HEK293 (cell line): ENCODE data around the gene ATP11C.
A peak's percentile ranks its signal among the peaks of the same experiment; 100 is the strongest.

Source experiments
- CTCF ChIA-PET: fragments of 350-600 bp; formaldehyde crosslinking; extraction: SDS; loops from one replicate; lab custom pipeline; 2021; ENCODE audit warnings: antibody characterized with exemption; lab: Yijun Ruan, JAX
- POLR2A ChIA-PET: fragments of 300-600 bp; formaldehyde crosslinking; extraction: SDS; loops from one replicate; lab custom pipeline; 2020; ENCODE audit warnings: antibody characterized with exemption, inconsistent platforms; lab: Yijun Ruan, JAX
- H3K27ac ChIP-seq: fragments of 200-500 bp; sonication (Bioruptor generic); 2 replicates; pipeline ENCODE4 v1.5.1; 2014; ENCODE audit warnings: low read depth, low read length, control low read depth, inconsistent platforms; ENCODE audit errors: extremely low read depth
- H3K36me3 ChIP-seq, 2 experiments: fragments of 200-500 bp in 1 of 2; sonication (Bioruptor generic) in 1 of 2; 1 replicate in 1 of 2; 2 replicates in 1 of 2; pipeline ENCODE4 v1.5.1; 2014 to 2017; ENCODE audit warnings: inconsistent platforms in 2 of 2, low read length in 2 of 2; ENCODE audit not compliant: control insufficient read depth in 2 of 2, insufficient read depth in 1 of 2
- H3K4me1 ChIP-seq: fragments of 200-500 bp; sonication (Bioruptor generic); 2 replicates; pipeline ENCODE4 v1.5.1; 2014; ENCODE audit warnings: mild to moderate bottlenecking, low read length, inconsistent platforms; ENCODE audit not compliant: control insufficient read depth, insufficient read depth
- H3K4me3 ChIP-seq: 2 replicates; pipeline ENCODE4 v1.5.1; 2011; ENCODE audit warnings: low read depth, mild to moderate bottlenecking, control low read depth, low read length, moderate library complexity
- H3K9me3 ChIP-seq: fragments of 200-500 bp; sonication (Bioruptor generic); 2 replicates; pipeline ENCODE4 v1.5.1; 2014; ENCODE audit warnings: low read depth, low read length, inconsistent platforms; ENCODE audit not compliant: control insufficient read depth, insufficient read depth
- GLI4 ChIP-seq: fragments of 450-650 bp; formaldehyde crosslinking; IDR thresholded peaks from 2 replicates; pipeline ENCODE4 v1.5.1; 2016; ENCODE audit warnings: missing biosample characterization, missing genetic modification characterization
- GLIS1 ChIP-seq: fragments of 450-650 bp; formaldehyde crosslinking; IDR thresholded peaks from 2 replicates; pipeline ENCODE4 v1.5.1; 2016; ENCODE audit warnings: missing biosample characterization, missing genetic modification characterization
- PRDM1 ChIP-seq: fragments of 450-650 bp; formaldehyde crosslinking; IDR thresholded peaks from 2 replicates; pipeline ENCODE4; 2016; ENCODE audit warnings: missing biosample characterization, missing genetic modification characterization
- PRDM10 ChIP-seq: fragments of 450-650 bp; formaldehyde crosslinking; IDR thresholded peaks from 2 replicates; pipeline ENCODE4 v1.5.1; 2016; ENCODE audit warnings: missing biosample characterization, missing genetic modification characterization
- ZBTB48 ChIP-seq: fragments of 450-650 bp; formaldehyde crosslinking; IDR thresholded peaks from 2 replicates; pipeline ENCODE4 v1.5.1; 2016; ENCODE audit warnings: missing biosample characterization, missing genetic modification characterization
- ZFHX2 ChIP-seq: fragments of 450-650 bp; formaldehyde crosslinking; conservative IDR thresholded peaks from 2 replicates; pipeline ENCODE4 v1.5.1; 2016; ENCODE audit warnings: missing biosample characterization, missing genetic modification characterization
- ZNF112 ChIP-seq: fragments of 450-650 bp; formaldehyde crosslinking; IDR thresholded peaks from 2 replicates; pipeline ENCODE4 v1.5.0; 2017; ENCODE audit warnings: missing biosample characterization, missing genetic modification characterization
- ZNF221 ChIP-seq: fragments of 450-650 bp; formaldehyde crosslinking; IDR thresholded peaks from 2 replicates; pipeline ENCODE4 v1.5.1; 2017; ENCODE audit warnings: missing biosample characterization, missing genetic modification characterization, borderline replicate concordance
- ZNF280D ChIP-seq: fragments of 450-650 bp; formaldehyde crosslinking; IDR thresholded peaks from 2 replicates; pipeline ENCODE4 v1.5.1; 2016; ENCODE audit warnings: missing biosample characterization, missing genetic modification characterization
- ZNF362 ChIP-seq: fragments of 450-650 bp; formaldehyde crosslinking; IDR thresholded peaks from 2 replicates; pipeline ENCODE4 v1.5.1; 2016; ENCODE audit warnings: missing biosample characterization, missing genetic modification characterization
- ZNF501 ChIP-seq: fragments of 450-650 bp; formaldehyde crosslinking; IDR thresholded peaks from 2 replicates; pipeline ENCODE4 v1.5.1; 2016; ENCODE audit warnings: missing biosample characterization, missing genetic modification characterization
- ZNF513 ChIP-seq: fragments of 450-650 bp; IDR thresholded peaks from 2 replicates; pipeline ENCODE4 v1.5.1; 2018; ENCODE audit warnings: missing biosample characterization, missing genetic modification characterization
- ZNF544 ChIP-seq: fragments of 450-650 bp; formaldehyde crosslinking; IDR thresholded peaks from 2 replicates; pipeline ENCODE4 v1.5.0; 2017; ENCODE audit warnings: missing biosample characterization, missing genetic modification characterization
- ZNF610 ChIP-seq: fragments of 450-650 bp; formaldehyde crosslinking; IDR thresholded peaks from 2 replicates; pipeline ENCODE4 v1.5.1; 2016; ENCODE audit warnings: missing biosample characterization, missing genetic modification characterization, borderline replicate concordance
- ZNF621 ChIP-seq: fragments of 450-650 bp; formaldehyde crosslinking; IDR thresholded peaks from 2 replicates; pipeline ENCODE4 v1.5.1; 2017; ENCODE audit warnings: missing biosample characterization, missing genetic modification characterization
- ZNF677 ChIP-seq: fragments of 450-650 bp; IDR thresholded peaks from 2 replicates; pipeline ENCODE4 v1.5.0; 2018; ENCODE audit warnings: missing biosample characterization, mild to moderate bottlenecking, missing genetic modification characterization, moderate library complexity
- ZNF777 ChIP-seq: fragments of 450-650 bp; formaldehyde crosslinking; IDR thresholded peaks from 2 replicates; pipeline ENCODE4 v1.5.1; 2017; ENCODE audit warnings: missing biosample characterization, missing genetic modification characterization, borderline replicate concordance
- ZNF830 ChIP-seq: fragments of 450-650 bp; IDR thresholded peaks from 2 replicates; pipeline ENCODE4 v1.5.0; 2018; ENCODE audit warnings: missing biosample characterization, missing genetic modification characterization, low read depth, mild to moderate bottlenecking, moderate library complexity
- TF ChIP-seq, protein P1 (sequence below): fragments of 450-650 bp; formaldehyde crosslinking; IDR thresholded peaks from 2 replicates; pipeline ENCODE4 v1.5.1; 2017; ENCODE audit warnings: missing biosample characterization, missing genetic modification characterization

The ATP11C gene

GRCh38 chrX:139930401-139930800 is 2.5 kb downstream of the ATP11C start:
- H3K4me1 ChIP-seq, result peaks cover 21% of the 10 kb centered on the region
- H3K4me3 ChIP-seq, result peak overlapping the region; percentile 13; the same call in 1 of the 2 replicates
- no peaks in the 10 kb centered on the region for H3K36me3 ChIP-seq
- ChIA-PET POLR2A (interaction anchor here (0.6 to 1.2 kb wide), 2 partner anchors 42 to 57 kb away, joined by 3 to 5 read pairs; no protein-coding TSS in a partner anchor), CTCF (interaction anchor here (0.6 to 0.9 kb wide), 3 partner anchors 68 to 353 kb away, joined by 3 to 5 read pairs (median 4); no protein-coding TSS in a partner anchor)
- no peak overlapping the region for H3K27ac ChIP-seq
- TF ChIP-seq PRDM1 (tag by site-specific recombination) (peak; percentile 84), ZNF362 (no peak)
- H3K9me3 ChIP-seq, result no peaks in the 10 kb centered on the region

DNA sequence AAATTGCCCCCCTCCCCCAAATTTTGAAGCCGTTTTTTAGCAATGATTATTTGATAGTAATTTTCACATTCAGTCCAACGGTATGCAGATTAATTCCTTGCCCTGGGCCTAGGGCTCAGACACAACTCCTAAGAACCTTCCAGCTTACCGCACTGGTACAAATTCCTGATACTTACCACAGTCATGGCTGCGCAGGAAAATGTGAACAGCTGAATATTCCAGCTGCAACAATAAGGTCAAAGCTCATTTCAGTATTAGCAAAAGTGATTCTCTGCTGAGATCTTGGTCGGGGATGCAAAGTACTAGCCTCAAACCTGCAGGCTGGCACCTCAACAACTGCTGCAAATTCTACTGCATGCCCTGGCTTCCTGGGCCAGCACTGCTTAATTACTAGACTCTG is 3.0 kb downstream of the ATP11C start:
- Histone ChIP-seq H3K4me3 (no peak overlapping the region), H3K4me1 (peaks cover 21% of the 10 kb centered on the region), H3K36me3 (no peaks in the 10 kb centered on the region), H3K27ac (no peak overlapping the region), H3K9me3 (no peaks in the 10 kb centered on the region)
- TF ChIP-seq ZNF112 (tag by site-specific recombination), result no peak
- peak; percentile 45; the same call in 1 of the 2 replicates for TF ChIP-seq ZBTB48 (tag by site-specific recombination)
- no peak for TF ChIP-seq ZNF830 (tag by site-specific recombination)
- TF ChIP-seq, protein P1, sequence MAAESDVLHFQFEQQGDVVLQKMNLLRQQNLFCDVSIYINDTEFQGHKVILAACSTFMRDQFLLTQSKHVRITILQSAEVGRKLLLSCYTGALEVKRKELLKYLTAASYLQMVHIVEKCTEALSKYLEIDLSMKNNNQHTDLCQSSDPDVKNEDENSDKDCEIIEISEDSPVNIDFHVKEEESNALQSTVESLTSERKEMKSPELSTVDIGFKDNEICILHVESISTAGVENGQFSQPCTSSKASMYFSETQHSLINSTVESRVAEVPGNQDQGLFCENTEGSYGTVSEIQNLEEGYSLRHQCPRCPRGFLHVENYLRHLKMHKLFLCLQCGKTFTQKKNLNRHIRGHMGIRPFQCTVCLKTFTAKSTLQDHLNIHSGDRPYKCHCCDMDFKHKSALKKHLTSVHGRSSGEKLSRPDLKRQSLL (tag by site-specific recombination), result no peak
- ChIA-PET POLR2A (interaction anchor here (0.6 kb wide), 1 partner anchor 42 kb away, joined by 5 read pairs; no protein-coding TSS in a partner anchor), CTCF (interaction anchor here (0.6 to 0.9 kb wide), 4 partner anchors 68 to 1349 kb away, joined by 3 to 5 read pairs (median 4); no protein-coding TSS in a partner anchor)

DNA sequence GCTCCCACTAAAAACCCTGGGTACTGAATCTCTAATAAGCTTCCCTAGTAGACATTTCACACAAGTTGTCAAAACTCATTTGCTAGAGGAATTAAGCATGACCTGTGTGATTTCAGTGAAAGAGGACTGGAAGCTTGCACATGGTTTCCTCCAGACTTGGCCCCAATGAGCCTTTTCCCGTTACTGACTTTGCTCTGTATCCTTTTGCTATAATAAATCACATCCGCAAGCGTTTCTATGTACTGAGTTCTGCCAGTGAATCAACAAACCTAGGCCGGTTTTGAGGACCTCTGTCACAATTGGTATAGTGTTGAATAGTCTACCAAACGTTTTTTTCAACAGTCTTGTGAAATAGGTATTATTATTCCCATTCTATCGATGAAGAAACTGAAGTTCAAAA is 8.2 kb downstream of the ATP11C start:
- Histone ChIP-seq H3K9me3 (no peaks in the 10 kb centered on the region), H3K4me3 (no peak overlapping the region), H3K36me3 (no peaks in the 10 kb centered on the region)
- CTCF ChIA-PET, result interaction anchor here (0.7 kb wide), 1 partner anchor 91 kb away, joined by 3 read pairs; no protein-coding TSS in a partner anchor
- TF ChIP-seq ZNF677 (tag by site-specific recombination) (no peak), ZNF221 (tag by site-specific recombination) (no peak), PRDM10 (no peak), ZNF621 (tag by site-specific recombination) (no peak), ZNF280D (tag by site-specific recombination) (no peak), GLIS1 (no peak), ZNF610 (tag by site-specific recombination) (no peak), ZNF544 (no peak), GLI4 (no peak), ZNF777 (tag by site-specific recombination) (no peak), ZNF501 (no peak), ZNF513 (no peak), ZFHX2 (tag by site-specific recombination) (no peak)
- TF ChIP-seq, all 188 proteins: peak for 0
- peaks cover 22% of the 10 kb centered on the region for H3K4me1 ChIP-seq
- POLR2A ChIA-PET, result no interaction called here
- no peak overlapping the region for H3K27ac ChIP-seq
